ENCODE measurements around the gene USP13. TPM values are rescaled to one million over a fixed set of nuclear protein-coding genes. Genes with fewer than 3 reads are reported as not detected.

Gene USP13
- total and polyA plus RNA-seq, 2 of the 13 experiments (the other 11 are each of a cell fraction or from before 2014, with no cell fraction given): 15.9 to 36.7 TPM

DNA sequence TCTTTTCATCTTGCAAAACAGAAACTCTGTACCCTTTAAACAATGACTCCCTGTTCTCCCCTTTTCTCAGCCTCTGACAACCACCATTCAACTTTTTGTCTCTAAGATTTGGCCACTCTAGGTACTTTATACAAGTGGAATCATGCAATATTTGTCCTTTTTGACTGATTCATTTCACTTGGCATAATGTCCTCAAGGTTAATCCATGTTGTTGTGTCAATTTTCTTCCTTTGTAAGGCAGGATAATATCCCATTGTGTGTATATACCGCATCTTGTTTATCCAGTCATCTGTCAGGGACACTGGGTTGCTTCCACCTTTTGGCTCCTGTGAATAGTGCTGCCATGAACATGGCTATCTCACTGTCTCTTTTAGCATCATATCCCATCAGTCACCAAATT is 10.3 kb downstream of the USP13 start (continued):
- TF ChIP-seq MYC (CRISPR knock-in tag; IDR thresholded peaks at IDR 0.05; ENCODE audit: borderline replicate concordance) (no peak), MATR3 (CRISPR knock-in tag; IDR thresholded peaks at IDR 0.05) (no peak), CEBPB (IDR thresholded peaks at IDR 0.05; ENCODE audit: borderline replicate concordance, low read depth, low read length) (no peak), ZNF282 (IDR thresholded peaks at IDR 0.05; ENCODE audit: partially characterized antibody) (no peak), HHEX (CRISPR knock-in tag; IDR thresholded peaks at IDR 0.05) (no peak), ATM (IDR thresholded peaks at IDR 0.05; ENCODE audit: borderline replicate concordance) (no peak), ZNF766 (CRISPR knock-in tag; IDR thresholded peaks at IDR 0.05; ENCODE audit: borderline replicate concordance) (no peak), ZNF619 (CRISPR knock-in tag; IDR thresholded peaks at IDR 0.05) (no peak), ARHGAP35 (CRISPR knock-in tag; IDR thresholded peaks at IDR 0.05; ENCODE audit: borderline replicate concordance) (no peak), ZNF879 (CRISPR knock-in tag; IDR thresholded peaks at IDR 0.05) (no peak), ZNF660 (CRISPR knock-in tag; IDR thresholded peaks at IDR 0.05; ENCODE audit: borderline replicate concordance, low read depth) (no peak), DPF2 (CRISPR knock-in tag; IDR thresholded peaks at IDR 0.05; ENCODE audit: borderline replicate concordance, low read depth) (no peak; the same call in 1 of the 2 replicates), ZNF589 (CRISPR knock-in tag; conservative IDR thresholded peaks at IDR 0.05) (no peak), RCOR2 (CRISPR knock-in tag; IDR thresholded peaks at IDR 0.05) (no peak)
- TF ChIP-seq, protein P1, sequence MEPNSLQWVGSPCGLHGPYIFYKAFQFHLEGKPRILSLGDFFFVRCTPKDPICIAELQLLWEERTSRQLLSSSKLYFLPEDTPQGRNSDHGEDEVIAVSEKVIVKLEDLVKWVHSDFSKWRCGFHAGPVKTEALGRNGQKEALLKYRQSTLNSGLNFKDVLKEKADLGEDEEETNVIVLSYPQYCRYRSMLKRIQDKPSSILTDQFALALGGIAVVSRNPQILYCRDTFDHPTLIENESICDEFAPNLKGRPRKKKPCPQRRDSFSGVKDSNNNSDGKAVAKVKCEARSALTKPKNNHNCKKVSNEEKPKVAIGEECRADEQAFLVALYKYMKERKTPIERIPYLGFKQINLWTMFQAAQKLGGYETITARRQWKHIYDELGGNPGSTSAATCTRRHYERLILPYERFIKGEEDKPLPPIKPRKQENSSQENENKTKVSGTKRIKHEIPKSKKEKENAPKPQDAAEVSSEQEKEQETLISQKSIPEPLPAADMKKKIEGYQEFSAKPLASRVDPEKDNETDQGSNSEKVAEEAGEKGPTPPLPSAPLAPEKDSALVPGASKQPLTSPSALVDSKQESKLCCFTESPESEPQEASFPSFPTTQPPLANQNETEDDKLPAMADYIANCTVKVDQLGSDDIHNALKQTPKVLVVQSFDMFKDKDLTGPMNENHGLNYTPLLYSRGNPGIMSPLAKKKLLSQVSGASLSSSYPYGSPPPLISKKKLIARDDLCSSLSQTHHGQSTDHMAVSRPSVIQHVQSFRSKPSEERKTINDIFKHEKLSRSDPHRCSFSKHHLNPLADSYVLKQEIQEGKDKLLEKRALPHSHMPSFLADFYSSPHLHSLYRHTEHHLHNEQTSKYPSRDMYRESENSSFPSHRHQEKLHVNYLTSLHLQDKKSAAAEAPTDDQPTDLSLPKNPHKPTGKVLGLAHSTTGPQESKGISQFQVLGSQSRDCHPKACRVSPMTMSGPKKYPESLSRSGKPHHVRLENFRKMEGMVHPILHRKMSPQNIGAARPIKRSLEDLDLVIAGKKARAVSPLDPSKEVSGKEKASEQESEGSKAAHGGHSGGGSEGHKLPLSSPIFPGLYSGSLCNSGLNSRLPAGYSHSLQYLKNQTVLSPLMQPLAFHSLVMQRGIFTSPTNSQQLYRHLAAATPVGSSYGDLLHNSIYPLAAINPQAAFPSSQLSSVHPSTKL (CRISPR knock-in tag; IDR thresholded peaks at IDR 0.05): peak; percentile 85
- TF ChIP-seq, protein P2, sequence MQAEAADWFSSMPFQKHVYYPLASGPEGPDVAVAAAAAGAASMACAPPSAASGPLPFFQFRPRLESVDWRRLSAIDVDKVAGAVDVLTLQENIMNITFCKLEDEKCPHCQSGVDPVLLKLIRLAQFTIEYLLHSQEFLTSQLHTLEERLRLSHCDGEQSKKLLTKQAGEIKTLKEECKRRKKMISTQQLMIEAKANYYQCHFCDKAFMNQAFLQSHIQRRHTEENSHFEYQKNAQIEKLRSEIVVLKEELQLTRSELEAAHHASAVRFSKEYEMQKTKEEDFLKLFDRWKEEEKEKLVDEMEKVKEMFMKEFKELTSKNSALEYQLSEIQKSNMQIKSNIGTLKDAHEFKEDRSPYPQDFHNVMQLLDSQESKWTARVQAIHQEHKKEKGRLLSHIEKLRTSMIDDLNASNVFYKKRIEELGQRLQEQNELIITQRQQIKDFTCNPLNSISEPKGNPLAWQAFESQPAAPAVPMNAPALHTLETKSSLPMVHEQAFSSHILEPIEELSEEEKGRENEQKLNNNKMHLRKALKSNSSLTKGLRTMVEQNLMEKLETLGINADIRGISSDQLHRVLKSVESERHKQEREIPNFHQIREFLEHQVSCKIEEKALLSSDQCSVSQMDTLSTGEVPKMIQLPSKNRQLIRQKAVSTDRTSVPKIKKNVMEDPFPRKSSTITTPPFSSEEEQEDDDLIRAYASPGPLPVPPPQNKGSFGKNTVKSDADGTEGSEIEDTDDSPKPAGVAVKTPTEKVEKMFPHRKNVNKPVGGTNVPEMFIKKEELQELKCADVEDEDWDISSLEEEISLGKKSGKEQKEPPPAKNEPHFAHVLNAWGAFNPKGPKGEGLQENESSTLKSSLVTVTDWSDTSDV (CRISPR knock-in tag; IDR thresholded peaks at IDR 0.05): no peak
- TF ChIP-seq, protein P3, sequence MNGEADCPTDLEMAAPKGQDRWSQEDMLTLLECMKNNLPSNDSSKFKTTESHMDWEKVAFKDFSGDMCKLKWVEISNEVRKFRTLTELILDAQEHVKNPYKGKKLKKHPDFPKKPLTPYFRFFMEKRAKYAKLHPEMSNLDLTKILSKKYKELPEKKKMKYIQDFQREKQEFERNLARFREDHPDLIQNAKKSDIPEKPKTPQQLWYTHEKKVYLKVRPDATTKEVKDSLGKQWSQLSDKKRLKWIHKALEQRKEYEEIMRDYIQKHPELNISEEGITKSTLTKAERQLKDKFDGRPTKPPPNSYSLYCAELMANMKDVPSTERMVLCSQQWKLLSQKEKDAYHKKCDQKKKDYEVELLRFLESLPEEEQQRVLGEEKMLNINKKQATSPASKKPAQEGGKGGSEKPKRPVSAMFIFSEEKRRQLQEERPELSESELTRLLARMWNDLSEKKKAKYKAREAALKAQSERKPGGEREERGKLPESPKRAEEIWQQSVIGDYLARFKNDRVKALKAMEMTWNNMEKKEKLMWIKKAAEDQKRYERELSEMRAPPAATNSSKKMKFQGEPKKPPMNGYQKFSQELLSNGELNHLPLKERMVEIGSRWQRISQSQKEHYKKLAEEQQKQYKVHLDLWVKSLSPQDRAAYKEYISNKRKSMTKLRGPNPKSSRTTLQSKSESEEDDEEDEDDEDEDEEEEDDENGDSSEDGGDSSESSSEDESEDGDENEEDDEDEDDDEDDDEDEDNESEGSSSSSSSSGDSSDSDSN (CRISPR knock-in tag; IDR thresholded peaks at IDR 0.05): no peak
- TF ChIP-seq, protein P4, sequence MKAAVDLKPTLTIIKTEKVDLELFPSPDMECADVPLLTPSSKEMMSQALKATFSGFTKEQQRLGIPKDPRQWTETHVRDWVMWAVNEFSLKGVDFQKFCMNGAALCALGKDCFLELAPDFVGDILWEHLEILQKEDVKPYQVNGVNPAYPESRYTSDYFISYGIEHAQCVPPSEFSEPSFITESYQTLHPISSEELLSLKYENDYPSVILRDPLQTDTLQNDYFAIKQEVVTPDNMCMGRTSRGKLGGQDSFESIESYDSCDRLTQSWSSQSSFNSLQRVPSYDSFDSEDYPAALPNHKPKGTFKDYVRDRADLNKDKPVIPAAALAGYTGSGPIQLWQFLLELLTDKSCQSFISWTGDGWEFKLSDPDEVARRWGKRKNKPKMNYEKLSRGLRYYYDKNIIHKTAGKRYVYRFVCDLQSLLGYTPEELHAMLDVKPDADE (CRISPR knock-in tag; IDR thresholded peaks at IDR 0.05): no peak
- TF ChIP-seq, protein P5, sequence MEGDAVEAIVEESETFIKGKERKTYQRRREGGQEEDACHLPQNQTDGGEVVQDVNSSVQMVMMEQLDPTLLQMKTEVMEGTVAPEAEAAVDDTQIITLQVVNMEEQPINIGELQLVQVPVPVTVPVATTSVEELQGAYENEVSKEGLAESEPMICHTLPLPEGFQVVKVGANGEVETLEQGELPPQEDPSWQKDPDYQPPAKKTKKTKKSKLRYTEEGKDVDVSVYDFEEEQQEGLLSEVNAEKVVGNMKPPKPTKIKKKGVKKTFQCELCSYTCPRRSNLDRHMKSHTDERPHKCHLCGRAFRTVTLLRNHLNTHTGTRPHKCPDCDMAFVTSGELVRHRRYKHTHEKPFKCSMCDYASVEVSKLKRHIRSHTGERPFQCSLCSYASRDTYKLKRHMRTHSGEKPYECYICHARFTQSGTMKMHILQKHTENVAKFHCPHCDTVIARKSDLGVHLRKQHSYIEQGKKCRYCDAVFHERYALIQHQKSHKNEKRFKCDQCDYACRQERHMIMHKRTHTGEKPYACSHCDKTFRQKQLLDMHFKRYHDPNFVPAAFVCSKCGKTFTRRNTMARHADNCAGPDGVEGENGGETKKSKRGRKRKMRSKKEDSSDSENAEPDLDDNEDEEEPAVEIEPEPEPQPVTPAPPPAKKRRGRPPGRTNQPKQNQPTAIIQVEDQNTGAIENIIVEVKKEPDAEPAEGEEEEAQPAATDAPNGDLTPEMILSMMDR (CRISPR knock-in tag; IDR thresholded peaks at IDR 0.05): no peak

All from HepG2 (cell line).